ENCODE measurements around the gene NAA60. TPM values are rescaled to one million over a fixed set of nuclear protein-coding genes. Genes with fewer than 3 reads are reported as not detected.

Gene NAA60
- total RNA-seq, 1 experiment from 2014 or later = 63.4 TPM

- H3K27me3 Mint-ChIP-seq (ENCODE audit: unreplicated experiment) = peaks cover 36% of the 10 kb centered on the region
- peaks cover 6% of the 10 kb centered on the region for H3K9me3 Mint-ChIP-seq (ENCODE audit: low read depth, unreplicated experiment)
- TF ChIP-seq, protein P1, sequence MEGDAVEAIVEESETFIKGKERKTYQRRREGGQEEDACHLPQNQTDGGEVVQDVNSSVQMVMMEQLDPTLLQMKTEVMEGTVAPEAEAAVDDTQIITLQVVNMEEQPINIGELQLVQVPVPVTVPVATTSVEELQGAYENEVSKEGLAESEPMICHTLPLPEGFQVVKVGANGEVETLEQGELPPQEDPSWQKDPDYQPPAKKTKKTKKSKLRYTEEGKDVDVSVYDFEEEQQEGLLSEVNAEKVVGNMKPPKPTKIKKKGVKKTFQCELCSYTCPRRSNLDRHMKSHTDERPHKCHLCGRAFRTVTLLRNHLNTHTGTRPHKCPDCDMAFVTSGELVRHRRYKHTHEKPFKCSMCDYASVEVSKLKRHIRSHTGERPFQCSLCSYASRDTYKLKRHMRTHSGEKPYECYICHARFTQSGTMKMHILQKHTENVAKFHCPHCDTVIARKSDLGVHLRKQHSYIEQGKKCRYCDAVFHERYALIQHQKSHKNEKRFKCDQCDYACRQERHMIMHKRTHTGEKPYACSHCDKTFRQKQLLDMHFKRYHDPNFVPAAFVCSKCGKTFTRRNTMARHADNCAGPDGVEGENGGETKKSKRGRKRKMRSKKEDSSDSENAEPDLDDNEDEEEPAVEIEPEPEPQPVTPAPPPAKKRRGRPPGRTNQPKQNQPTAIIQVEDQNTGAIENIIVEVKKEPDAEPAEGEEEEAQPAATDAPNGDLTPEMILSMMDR (IDR thresholded peaks at IDR 0.05; ENCODE audit: unreplicated experiment) = no peak
- intact Hi-C loops (cut with micrococcal nuclease; ENCODE audit: unreplicated experiment) = no loop called here
- peaks cover 7% of the 10 kb centered on the region for H3K36me3 Mint-ChIP-seq (ENCODE audit: insufficient read depth, unreplicated experiment)
- no peak overlapping the region for H3K27ac Mint-ChIP-seq (ENCODE audit: unreplicated experiment)
- no peak for DNase-seq
- H3K4me3 Mint-ChIP-seq (ENCODE audit: low read depth, unreplicated experiment) = no peak overlapping the region
- H3K4me1 Mint-ChIP-seq (ENCODE audit: low read depth, unreplicated experiment) = no peaks in the 10 kb centered on the region
- BruUV-seq (replicated peaks) = no TSS peak
- CTCF ChIA-PET = no interaction called here
Observed at GRCh38 chr16:3434373-3434772, 9.1 kb upstream of the NAA60 start.

DNA sequence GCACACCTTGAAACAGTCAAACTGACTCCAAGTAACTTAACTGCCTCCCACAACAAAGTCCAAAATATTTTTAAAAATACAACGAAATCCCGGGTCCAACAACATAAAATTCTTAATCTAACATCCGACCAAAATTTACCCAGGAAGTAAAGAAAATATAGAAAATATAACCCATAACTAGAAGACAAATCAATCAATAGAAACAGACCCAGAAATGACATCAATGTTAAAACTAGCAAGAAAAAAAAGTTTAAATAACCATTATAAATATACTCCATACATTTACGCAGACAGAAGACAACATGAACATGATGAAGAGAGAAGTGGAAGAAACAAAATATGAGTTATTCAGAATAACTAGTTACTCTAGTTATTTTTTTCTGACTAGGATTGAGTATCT is 3.8 kb upstream of the NAA60 start:
- Mint-ChIP-seq H3K4me1 (ENCODE audit: low read depth, unreplicated experiment) (no peaks in the 10 kb centered on the region), H3K9me3 (ENCODE audit: low read depth, unreplicated experiment) (peaks cover 7% of the 10 kb centered on the region), H3K27me3 (ENCODE audit: unreplicated experiment) (peaks cover 30% of the 10 kb centered on the region), H3K4me3 (ENCODE audit: low read depth, unreplicated experiment) (no peak overlapping the region), H3K36me3 (ENCODE audit: insufficient read depth, unreplicated experiment) (peaks cover 38% of the 10 kb centered on the region), H3K27ac (ENCODE audit: unreplicated experiment) (no peak overlapping the region)
- TF ChIP-seq, protein P1 (IDR thresholded peaks at IDR 0.05; ENCODE audit: unreplicated experiment) = no peak
- intact Hi-C loops (cut with micrococcal nuclease; ENCODE audit: unreplicated experiment) = no loop called here
- CTCF ChIA-PET = no interaction called here
- no peak for DNase-seq
- BruUV-seq (replicated peaks) = no TSS peak

DNA sequence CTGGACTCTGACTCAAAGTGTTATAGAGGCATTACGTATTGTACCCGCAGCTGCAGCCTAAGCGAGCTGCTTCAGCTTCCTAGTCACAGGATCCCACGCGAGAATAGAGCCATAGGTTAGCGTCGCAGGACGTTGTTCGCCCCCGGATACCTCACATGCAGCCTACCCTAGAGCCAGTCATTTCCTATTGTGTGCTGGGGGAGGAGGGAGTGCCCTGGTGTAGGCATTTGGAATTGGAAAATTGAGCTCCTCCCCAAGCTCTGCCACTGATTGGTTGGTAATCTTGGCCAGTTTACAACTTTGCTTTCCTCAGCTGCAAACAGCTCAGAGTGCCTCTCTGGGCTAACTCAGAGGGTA is 530 bp downstream of the NAA60 start:
- no peaks in the 10 kb centered on the region for H3K4me1 Mint-ChIP-seq (ENCODE audit: low read depth, unreplicated experiment)
- CTCF ChIA-PET = no interaction called here
- H3K9me3 Mint-ChIP-seq (ENCODE audit: low read depth, unreplicated experiment) = peaks cover 7% of the 10 kb centered on the region
- TF ChIP-seq, protein P1 (IDR thresholded peaks at IDR 0.05; ENCODE audit: unreplicated experiment) = no peak
- intact Hi-C loops (cut with micrococcal nuclease; ENCODE audit: unreplicated experiment) = no loop called here
- H3K27me3 Mint-ChIP-seq (ENCODE audit: unreplicated experiment) = peaks cover 7% of the 10 kb centered on the region
- H3K27ac Mint-ChIP-seq (ENCODE audit: unreplicated experiment) = peak overlapping the region; percentile 65
- DNase-seq = peak; percentile 34
- H3K4me3 Mint-ChIP-seq (ENCODE audit: low read depth, unreplicated experiment) = peak overlapping the region; percentile 69
- H3K36me3 Mint-ChIP-seq (ENCODE audit: insufficient read depth, unreplicated experiment) = peaks cover 40% of the 10 kb centered on the region
- BruUV-seq (replicated peaks) = TSS peak; percentile 79

DNA sequence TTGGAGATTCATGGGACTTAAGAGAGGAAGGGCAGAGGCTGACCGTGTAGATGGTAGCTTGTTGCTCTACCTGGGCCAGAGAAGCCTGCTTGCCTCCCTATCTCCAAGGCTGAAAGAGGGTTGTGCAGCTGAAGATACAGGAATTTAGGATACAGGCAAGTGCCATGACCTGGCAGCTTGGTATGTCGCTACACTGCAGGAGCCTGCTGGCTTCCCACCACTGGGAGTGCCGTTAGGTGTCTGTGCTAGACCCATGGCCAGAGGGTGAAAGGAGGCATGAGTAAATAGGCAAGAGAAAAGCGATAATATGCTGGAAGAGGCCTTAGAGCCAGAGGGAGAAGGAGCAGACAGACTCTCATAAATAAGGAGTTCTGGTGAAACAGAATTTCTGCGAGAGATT is 10.6 kb downstream of the NAA60 start:
- CTCF ChIA-PET = no interaction called here
- Mint-ChIP-seq H3K4me3 (ENCODE audit: low read depth, unreplicated experiment) (no peak overlapping the region), H3K27me3 (ENCODE audit: unreplicated experiment) (no peaks in the 10 kb centered on the region), H3K36me3 (ENCODE audit: insufficient read depth, unreplicated experiment) (peaks cover 27% of the 10 kb centered on the region), H3K4me1 (ENCODE audit: low read depth, unreplicated experiment) (peaks cover 4% of the 10 kb centered on the region), H3K9me3 (ENCODE audit: low read depth, unreplicated experiment) (no peaks in the 10 kb centered on the region), H3K27ac (ENCODE audit: unreplicated experiment) (no peak overlapping the region)
- TF ChIP-seq, protein P1 (IDR thresholded peaks at IDR 0.05; ENCODE audit: unreplicated experiment) = no peak
- BruUV-seq (replicated peaks) = no TSS peak
- intact Hi-C loops (cut with micrococcal nuclease; ENCODE audit: unreplicated experiment) = no loop called here
- no peak for DNase-seq

Measured in Calu3 (cell line).